Right hindlimb (tissue), 1 donor: ENCODE results near the gene KCNQ2.

Experiments used
- DNase-seq: peaks from one replicate; pipeline ENCODE4 v3.0.0-alpha.2; 2018

KCNQ2 gene

GRCh38 chr20:63413963-63414684 is 58.3 kb downstream of the KCNQ2 start:
- no peak for DNase-seq

- DNase-seq, result no peak
Measured at GRCh38 chr20:63413323-63413722, 59.1 kb downstream of the KCNQ2 start.

GRCh38 chr20:63412889-63413288 is 59.6 kb downstream of the KCNQ2 start:
- no peak for DNase-seq

- DNase-seq, result no peak
Measured at GRCh38 chr20:63411898-63412631, 60.4 kb downstream of the KCNQ2 start.

- no peak for DNase-seq
Measured at GRCh38 chr20:63411151-63411897, 61.1 kb downstream of the KCNQ2 start.

- DNase-seq, result no peak
Measured at GRCh38 chr20:63409834-63410435, 62.5 kb downstream of the KCNQ2 start.

- DNase-seq, result no peak
Measured at GRCh38 chr20:63409066-63409833, 63.2 kb downstream of the KCNQ2 start.

GRCh38 chr20:63408684-63409046 is 63.8 kb downstream of the KCNQ2 start:
- DNase-seq, result no peak

- DNase-seq, result no peak
Measured at GRCh38 chr20:63407928-63408683, 64.3 kb downstream of the KCNQ2 start.

- no peak for DNase-seq
Measured at GRCh38 chr20:63406617-63407245, 65.7 kb downstream of the KCNQ2 start.

GRCh38 chr20:63406011-63406410 is 66.4 kb downstream of the KCNQ2 start:
- no peak for DNase-seq

- no peak for DNase-seq
Measured at GRCh38 chr20:63405102-63405730, 67.2 kb downstream of the KCNQ2 start.

- DNase-seq, result no peak
Measured at GRCh38 chr20:63404129-63405085, 68.0 kb downstream of the KCNQ2 start.

GRCh38 chr20:63403403-63404105 is 68.9 kb downstream of the KCNQ2 start:
- no peak for DNase-seq

GRCh38 chr20:63402860-63403220 is 69.6 kb downstream of the KCNQ2 start:
- DNase-seq, result no peak

GRCh38 chr20:63402181-63402859 is 70.1 kb downstream of the KCNQ2 start:
- no peak for DNase-seq

- DNase-seq, result no peak
Measured at GRCh38 chr20:63401384-63402110, 70.9 kb downstream of the KCNQ2 start.
